Measurements from ENCODE around the gene XPR1.

DNA sequence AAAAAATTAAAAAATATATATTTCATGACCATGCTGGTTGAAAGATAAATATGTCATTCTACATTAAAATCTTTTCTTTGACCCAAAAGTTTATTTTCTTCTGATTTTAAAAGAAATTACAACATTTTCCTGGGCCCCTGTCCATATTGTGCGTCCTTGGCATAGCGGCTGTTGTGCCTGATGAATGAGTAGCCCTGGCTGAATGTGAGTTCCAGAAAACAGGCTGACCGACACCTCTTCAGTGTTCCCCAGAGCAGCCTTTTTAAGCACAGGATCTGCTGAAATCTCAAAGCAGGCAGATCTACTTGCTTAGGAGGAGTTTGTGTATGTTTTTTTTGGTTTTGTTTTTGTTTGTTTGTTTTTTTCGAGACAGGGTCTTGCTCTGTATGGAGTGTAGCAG, 300.6 kb downstream of the XPR1 start:
- TF ChIP-seq POLR2AphosphoS5 (IDR thresholded peaks at IDR 0.05; ENCODE audit: low read depth, low read length) (no peak), SIN3A (IDR thresholded peaks at IDR 0.05; ENCODE audit: borderline replicate concordance, insufficient read depth, low read depth, low read length) (no peak), CTCF (IDR thresholded peaks at IDR 0.05) (no peak), REST (IDR thresholded peaks at IDR 0.05; ENCODE audit: insufficient read depth in 1 of 2, low read depth in 2 of 2, low read length in 1 of 2) (no peak), TCF7L2 (IDR thresholded peaks at IDR 0.05; ENCODE audit: low read depth, low read length) (no peak)
